HepG2 (cell line): Measurements from ENCODE around the gene PMEPA1.

Source experiments
- HIVEP1 ChIP-seq: sonication (generic); formaldehyde crosslinking; IDR thresholded peaks from 2 replicates; pipeline ENCODE4 v1.4.0; 2020; ENCODE audit warnings: mild to moderate bottlenecking, missing genetic modification reagents
- NFIC ChIP-seq: IDR thresholded peaks from 2 replicates; pipeline ENCODE4 v1.6.1; 2012; ENCODE audit warnings: mild to moderate bottlenecking, low read length, inconsistent platforms
- SIN3A ChIP-seq: IDR thresholded peaks from 2 replicates; pipeline ENCODE4 v1.6.1; 2011; ENCODE audit warnings: low read depth, mild to moderate bottlenecking, control low read depth, low read length, borderline replicate concordance
- SOX13 ChIP-seq, 3 experiments: fragments of 450-650 bp in 1 of 3; sonication (generic) in 1 of 3; formaldehyde crosslinking in 1 of 3; IDR thresholded peaks in 2 of 3; conservative IDR thresholded peaks in 1 of 3; 2 replicates each; pipeline versions ENCODE4 v1.5.0 to v1.6.1; 2016 to 2020; ENCODE audit warnings: antibody characterized with exemption in 1 of 3, mild to moderate bottlenecking in 1 of 3, missing compliant biosample characterization in 1 of 3, missing genetic modification reagents in 1 of 3, moderate library complexity in 1 of 3
- ZNF274 ChIP-seq: sonication (generic); formaldehyde crosslinking; IDR thresholded peaks from 2 replicates; pipeline ENCODE4 v1.5.1; 2020; ENCODE audit warnings: mild to moderate bottlenecking, missing genetic modification reagents
- ZNF354B ChIP-seq: sonication (generic); formaldehyde crosslinking; IDR thresholded peaks from 2 replicates; pipeline ENCODE4 v1.8.0; 2022; ENCODE audit warnings: mild to moderate bottlenecking, missing genetic modification reagents
- TF ChIP-seq, protein P1 (sequence below): sonication (generic); formaldehyde crosslinking; IDR thresholded peaks from 2 replicates; pipeline ENCODE4 v1.5.0; 2020; ENCODE audit warnings: mild to moderate bottlenecking, missing genetic modification reagents, borderline replicate concordance
- TF ChIP-seq, protein P2 (sequence below): sonication (generic); formaldehyde crosslinking; IDR thresholded peaks from 2 replicates; pipeline ENCODE4 v1.4.0; 2020; ENCODE audit warnings: mild to moderate bottlenecking, missing genetic modification reagents, borderline replicate concordance
- TF ChIP-seq, protein P3 (sequence below): IDR thresholded peaks from 2 replicates; pipeline ENCODE4 v1.6.1; 2016; ENCODE audit warnings: low read depth, missing genetic modification reagents, missing compliant biosample characterization

DNA sequence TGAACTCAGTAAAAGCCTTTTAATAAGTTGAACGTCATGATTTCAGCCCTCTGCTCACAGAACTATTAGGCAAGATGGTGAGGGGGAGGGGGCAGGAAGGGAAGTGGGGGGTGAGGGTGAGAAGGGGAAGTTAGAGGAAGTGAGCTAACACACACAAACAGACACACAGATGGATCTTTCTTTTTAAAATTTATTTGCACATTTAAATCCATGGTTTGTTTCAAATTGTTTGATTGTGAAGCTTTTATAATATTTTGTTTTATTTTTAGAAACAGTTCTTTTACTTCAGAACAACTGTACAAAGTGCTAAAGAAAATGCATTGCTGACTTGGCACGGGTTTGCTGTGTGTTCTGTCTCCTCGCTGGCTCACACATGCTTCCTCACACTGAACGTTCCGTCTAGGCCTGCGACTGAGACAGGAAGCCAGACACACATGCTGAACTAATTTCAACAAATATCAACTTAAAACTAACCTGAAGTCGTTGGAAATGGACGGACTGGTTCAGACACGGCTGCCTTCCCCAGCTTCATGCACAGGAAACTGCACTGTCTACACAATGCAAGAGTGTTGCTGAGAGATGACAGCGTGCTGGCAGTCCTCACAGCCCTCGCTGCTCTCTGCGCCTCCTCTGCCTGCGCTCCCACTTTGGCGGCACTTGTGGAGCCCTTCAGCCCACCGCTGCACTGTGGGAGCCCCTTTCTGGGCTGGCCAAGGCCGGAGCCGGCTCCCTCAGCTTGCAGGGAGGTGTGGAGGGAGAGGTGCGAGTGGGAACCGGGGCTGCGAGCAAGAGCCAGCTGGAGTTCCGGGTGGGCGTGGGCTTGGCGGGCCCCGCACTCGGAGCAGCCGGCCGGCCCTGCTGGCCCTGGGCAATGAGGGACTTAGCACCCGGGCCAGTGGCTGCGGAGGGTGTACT, 81.5 kb downstream of the PMEPA1 start:
- TF ChIP-seq NFIC (no peak), SIN3A (no peak), ZNF274 (CRISPR knock-in tag) (no peak), SOX13 (IDR thresholded peaks at IDR 0.05) (no peak), SOX13 (CRISPR knock-in tag; conservative IDR thresholded peaks at IDR 0.05 in 1 of 2, IDR thresholded peaks at IDR 0.05 in 1 of 2) (no peak), ZNF354B (CRISPR knock-in tag) (no peak), HIVEP1 (no peak)
- TF ChIP-seq, protein P1, sequence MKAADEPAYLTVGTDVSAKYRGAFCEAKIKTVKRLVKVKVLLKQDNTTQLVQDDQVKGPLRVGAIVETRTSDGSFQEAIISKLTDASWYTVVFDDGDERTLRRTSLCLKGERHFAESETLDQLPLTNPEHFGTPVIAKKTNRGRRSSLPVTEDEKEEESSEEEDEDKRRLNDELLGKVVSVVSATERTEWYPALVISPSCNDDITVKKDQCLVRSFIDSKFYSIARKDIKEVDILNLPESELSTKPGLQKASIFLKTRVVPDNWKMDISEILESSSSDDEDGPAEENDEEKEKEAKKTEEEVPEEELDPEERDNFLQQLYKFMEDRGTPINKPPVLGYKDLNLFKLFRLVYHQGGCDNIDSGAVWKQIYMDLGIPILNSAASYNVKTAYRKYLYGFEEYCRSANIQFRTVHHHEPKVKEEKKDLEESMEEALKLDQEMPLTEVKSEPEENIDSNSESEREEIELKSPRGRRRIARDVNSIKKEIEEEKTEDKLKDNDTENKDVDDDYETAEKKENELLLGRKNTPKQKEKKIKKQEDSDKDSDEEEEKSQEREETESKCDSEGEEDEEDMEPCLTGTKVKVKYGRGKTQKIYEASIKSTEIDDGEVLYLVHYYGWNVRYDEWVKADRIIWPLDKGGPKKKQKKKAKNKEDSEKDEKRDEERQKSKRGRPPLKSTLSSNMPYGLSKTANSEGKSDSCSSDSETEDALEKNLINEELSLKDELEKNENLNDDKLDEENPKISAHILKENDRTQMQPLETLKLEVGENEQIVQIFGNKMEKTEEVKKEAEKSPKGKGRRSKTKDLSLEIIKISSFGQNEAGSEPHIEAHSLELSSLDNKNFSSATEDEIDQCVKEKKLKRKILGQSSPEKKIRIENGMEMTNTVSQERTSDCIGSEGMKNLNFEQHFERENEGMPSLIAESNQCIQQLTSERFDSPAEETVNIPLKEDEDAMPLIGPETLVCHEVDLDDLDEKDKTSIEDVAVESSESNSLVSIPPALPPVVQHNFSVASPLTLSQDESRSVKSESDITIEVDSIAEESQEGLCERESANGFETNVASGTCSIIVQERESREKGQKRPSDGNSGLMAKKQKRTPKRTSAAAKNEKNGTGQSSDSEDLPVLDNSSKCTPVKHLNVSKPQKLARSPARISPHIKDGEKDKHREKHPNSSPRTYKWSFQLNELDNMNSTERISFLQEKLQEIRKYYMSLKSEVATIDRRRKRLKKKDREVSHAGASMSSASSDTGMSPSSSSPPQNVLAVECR (CRISPR knock-in tag) = no peak
- TF ChIP-seq, protein P2, sequence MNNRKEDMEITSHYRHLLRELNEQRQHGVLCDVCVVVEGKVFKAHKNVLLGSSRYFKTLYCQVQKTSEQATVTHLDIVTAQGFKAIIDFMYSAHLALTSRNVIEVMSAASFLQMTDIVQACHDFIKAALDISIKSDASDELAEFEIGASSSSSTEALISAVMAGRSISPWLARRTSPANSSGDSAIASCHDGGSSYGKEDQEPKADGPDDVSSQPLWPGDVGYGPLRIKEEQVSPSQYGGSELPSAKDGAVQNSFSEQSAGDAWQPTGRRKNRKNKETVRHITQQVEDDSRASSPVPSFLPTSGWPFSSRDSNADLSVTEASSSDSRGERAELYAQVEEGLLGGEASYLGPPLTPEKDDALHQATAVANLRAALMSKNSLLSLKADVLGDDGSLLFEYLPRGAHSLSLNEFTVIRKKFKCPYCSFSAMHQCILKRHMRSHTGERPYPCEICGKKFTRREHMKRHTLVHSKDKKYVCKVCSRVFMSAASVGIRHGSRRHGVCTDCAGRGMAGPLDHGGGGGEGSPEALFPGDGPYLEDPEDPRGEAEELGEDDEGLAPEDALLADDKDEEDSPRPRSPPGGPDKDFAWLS (CRISPR knock-in tag) = no peak
- TF ChIP-seq, protein P3, sequence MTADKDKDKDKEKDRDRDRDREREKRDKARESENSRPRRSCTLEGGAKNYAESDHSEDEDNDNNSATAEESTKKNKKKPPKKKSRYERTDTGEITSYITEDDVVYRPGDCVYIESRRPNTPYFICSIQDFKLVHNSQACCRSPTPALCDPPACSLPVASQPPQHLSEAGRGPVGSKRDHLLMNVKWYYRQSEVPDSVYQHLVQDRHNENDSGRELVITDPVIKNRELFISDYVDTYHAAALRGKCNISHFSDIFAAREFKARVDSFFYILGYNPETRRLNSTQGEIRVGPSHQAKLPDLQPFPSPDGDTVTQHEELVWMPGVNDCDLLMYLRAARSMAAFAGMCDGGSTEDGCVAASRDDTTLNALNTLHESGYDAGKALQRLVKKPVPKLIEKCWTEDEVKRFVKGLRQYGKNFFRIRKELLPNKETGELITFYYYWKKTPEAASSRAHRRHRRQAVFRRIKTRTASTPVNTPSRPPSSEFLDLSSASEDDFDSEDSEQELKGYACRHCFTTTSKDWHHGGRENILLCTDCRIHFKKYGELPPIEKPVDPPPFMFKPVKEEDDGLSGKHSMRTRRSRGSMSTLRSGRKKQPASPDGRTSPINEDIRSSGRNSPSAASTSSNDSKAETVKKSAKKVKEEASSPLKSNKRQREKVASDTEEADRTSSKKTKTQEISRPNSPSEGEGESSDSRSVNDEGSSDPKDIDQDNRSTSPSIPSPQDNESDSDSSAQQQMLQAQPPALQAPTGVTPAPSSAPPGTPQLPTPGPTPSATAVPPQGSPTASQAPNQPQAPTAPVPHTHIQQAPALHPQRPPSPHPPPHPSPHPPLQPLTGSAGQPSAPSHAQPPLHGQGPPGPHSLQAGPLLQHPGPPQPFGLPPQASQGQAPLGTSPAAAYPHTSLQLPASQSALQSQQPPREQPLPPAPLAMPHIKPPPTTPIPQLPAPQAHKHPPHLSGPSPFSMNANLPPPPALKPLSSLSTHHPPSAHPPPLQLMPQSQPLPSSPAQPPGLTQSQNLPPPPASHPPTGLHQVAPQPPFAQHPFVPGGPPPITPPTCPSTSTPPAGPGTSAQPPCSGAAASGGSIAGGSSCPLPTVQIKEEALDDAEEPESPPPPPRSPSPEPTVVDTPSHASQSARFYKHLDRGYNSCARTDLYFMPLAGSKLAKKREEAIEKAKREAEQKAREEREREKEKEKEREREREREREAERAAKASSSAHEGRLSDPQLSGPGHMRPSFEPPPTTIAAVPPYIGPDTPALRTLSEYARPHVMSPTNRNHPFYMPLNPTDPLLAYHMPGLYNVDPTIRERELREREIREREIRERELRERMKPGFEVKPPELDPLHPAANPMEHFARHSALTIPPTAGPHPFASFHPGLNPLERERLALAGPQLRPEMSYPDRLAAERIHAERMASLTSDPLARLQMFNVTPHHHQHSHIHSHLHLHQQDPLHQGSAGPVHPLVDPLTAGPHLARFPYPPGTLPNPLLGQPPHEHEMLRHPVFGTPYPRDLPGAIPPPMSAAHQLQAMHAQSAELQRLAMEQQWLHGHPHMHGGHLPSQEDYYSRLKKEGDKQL (CRISPR knock-in tag) = no peak
